ENCODE results near the gene NRG2. TPM values are rescaled to one million over a fixed set of nuclear protein-coding genes. Genes with fewer than 3 reads are reported as not detected.

Gene NRG2
- total RNA-seq, 5 donors from 2014 or later (not counting 1 experiment from before 2014, with no cell fraction given): 0.12 to 0.15 (median 0.12) TPM; not detected in 1

- Histone ChIP-seq H3K36me3 (ENCODE audit: control insufficient read depth in 2 of 2, extremely low read depth in 1 of 2, insufficient read depth in 1 of 2, low read length in 1 of 2) (no peaks in the 10 kb centered on the region), H3K4me3 (ENCODE audit: control insufficient read depth in 1 of 2, extremely low read depth in 1 of 2, low read length in 1 of 2) (no peak overlapping the region), H3K27ac (ENCODE audit: low read length) (no peak overlapping the region), H3K9me3 (no peaks in the 10 kb centered on the region), H3K4me1 (ENCODE audit: control insufficient read depth in 1 of 2, extremely low read depth in 1 of 2, insufficient read depth in 2 of 2, low read length in 2 of 2) (no peaks in the 10 kb centered on the region), H3K27me3 (replicated peaks in 1 of 2; ENCODE audit: control insufficient read depth in 2 of 2, extremely low read depth in 1 of 2, insufficient read depth in 2 of 2, low read length in 1 of 2) (peaks cover 5 to 25% of the 10 kb centered on the region in 2 experiments)
- Mint-ChIP-seq H3K27ac (no peak overlapping the region), H3K9me3 (no peaks in the 10 kb centered on the region), H3K27me3 (peaks cover 47 to 51% of the 10 kb centered on the region in 2 donors), H3K4me1 (no peaks in the 10 kb centered on the region), H3K4me3 (no peak overlapping the region), H3K36me3 (no peaks in the 10 kb centered on the region)
- 60% methylated on average over 2 of the region's 3 CpGs for WGBS (ENCODE audit: insufficient coverage)
- POLR2A ChIA-PET: no interaction called here
- ATAC-seq (replicated peaks in 1 of 4) (no peak), DNase-seq (no peak)
- CTCF ChIA-PET: interaction anchor here in 1 of 2 donors (0.6 kb wide), 1 partner anchor 118 kb away, joined by 3 read pairs; no protein-coding TSS in a partner anchor
Observed at GRCh38 chr5:139979518-139979917, 63.6 kb downstream of the NRG2 start.

GRCh38 chr5:139976703-139977102, 66.4 kb downstream of the NRG2 start:
- POLR2A ChIA-PET: no interaction called here
- WGBS (ENCODE audit: insufficient coverage): no CpG with 5 or more reads among the region's 1 CpG

GRCh38 chr5:139975942-139976341, 67.2 kb downstream of the NRG2 start:
- POLR2A ChIA-PET: no interaction called here
- Mint-ChIP-seq H3K4me3 (no peak overlapping the region), H3K36me3 (no peaks in the 10 kb centered on the region), H3K9me3 (no peaks in the 10 kb centered on the region), H3K27me3 (peaks cover 40 to 47% of the 10 kb centered on the region in 2 donors), H3K4me1 (no peaks in the 10 kb centered on the region), H3K27ac (no peak overlapping the region)
- CTCF ChIA-PET: interaction anchor here in 1 of 2 donors (0.6 kb wide), 1 partner anchor 1591 kb away, joined by 3 read pairs; no protein-coding TSS in a partner anchor
- DNase-seq: no peak
- Histone ChIP-seq H3K9me3 (no peaks in the 10 kb centered on the region), H3K27me3 (replicated peaks in 1 of 2; ENCODE audit: control insufficient read depth in 2 of 2, extremely low read depth in 1 of 2, insufficient read depth in 2 of 2, low read length in 1 of 2) (peaks cover 2 to 5% of the 10 kb centered on the region in 2 experiments), H3K36me3 (ENCODE audit: control insufficient read depth in 2 of 2, extremely low read depth in 1 of 2, insufficient read depth in 1 of 2, low read length in 1 of 2) (no peaks in the 10 kb centered on the region), H3K4me3 (ENCODE audit: control insufficient read depth in 1 of 2, extremely low read depth in 1 of 2, low read length in 1 of 2) (no peak overlapping the region), H3K4me1 (ENCODE audit: control insufficient read depth in 1 of 2, extremely low read depth in 1 of 2, insufficient read depth in 2 of 2, low read length in 2 of 2) (no peaks in the 10 kb centered on the region), H3K27ac (ENCODE audit: low read length) (no peak overlapping the region)
- WGBS (ENCODE audit: insufficient coverage): no CpG with 5 or more reads among the region's 1 CpG
- no peak for ATAC-seq (replicated peaks in 1 of 4)

More at GRCh38 chr5:139976703-139977102, 66.4 kb downstream of the NRG2 start:
- no peak overlapping the region for H3K27ac Mint-ChIP-seq
- H3K4me3 Mint-ChIP-seq: no peak overlapping the region
- H3K27me3 ChIP-seq (replicated peaks in 1 of 2; ENCODE audit: control insufficient read depth in 2 of 2, extremely low read depth in 1 of 2, insufficient read depth in 2 of 2, low read length in 1 of 2): peaks cover 2 to 11% of the 10 kb centered on the region in 2 experiments
- H3K4me1 Mint-ChIP-seq: no peaks in the 10 kb centered on the region
- H3K4me1 ChIP-seq (ENCODE audit: control insufficient read depth in 1 of 2, extremely low read depth in 1 of 2, insufficient read depth in 2 of 2, low read length in 2 of 2): no peaks in the 10 kb centered on the region
- no peaks in the 10 kb centered on the region for H3K9me3 ChIP-seq
- H3K27me3 Mint-ChIP-seq: peaks cover 40 to 43% of the 10 kb centered on the region in 2 donors
- no peak overlapping the region for H3K4me3 ChIP-seq (ENCODE audit: control insufficient read depth in 1 of 2, extremely low read depth in 1 of 2, low read length in 1 of 2)
- H3K36me3 Mint-ChIP-seq: no peaks in the 10 kb centered on the region
- H3K9me3 Mint-ChIP-seq: no peaks in the 10 kb centered on the region
- DNase-seq: no peak
- no peak overlapping the region for H3K27ac ChIP-seq (ENCODE audit: low read length)
- CTCF ChIA-PET: no interaction called here
- ATAC-seq (replicated peaks in 1 of 4): no peak
- no peaks in the 10 kb centered on the region for H3K36me3 ChIP-seq (ENCODE audit: control insufficient read depth in 2 of 2, extremely low read depth in 1 of 2, insufficient read depth in 1 of 2, low read length in 1 of 2)

GRCh38 chr5:139975306-139975705, 67.8 kb downstream of the NRG2 start:
- no peaks in the 10 kb centered on the region for H3K4me1 ChIP-seq (ENCODE audit: control insufficient read depth in 1 of 2, extremely low read depth in 1 of 2, insufficient read depth in 2 of 2, low read length in 2 of 2)
- no peaks in the 10 kb centered on the region for H3K36me3 Mint-ChIP-seq
- H3K36me3 ChIP-seq (ENCODE audit: control insufficient read depth in 2 of 2, extremely low read depth in 1 of 2, insufficient read depth in 1 of 2, low read length in 1 of 2): no peaks in the 10 kb centered on the region
- ChIA-PET CTCF (no interaction called here), POLR2A (no interaction called here)
- no peak overlapping the region for H3K27ac ChIP-seq (ENCODE audit: low read length)
- no peaks in the 10 kb centered on the region for H3K9me3 Mint-ChIP-seq
- no peak for ATAC-seq (replicated peaks in 1 of 4)
- no peak overlapping the region for H3K27ac Mint-ChIP-seq
- no peaks in the 10 kb centered on the region for H3K4me1 Mint-ChIP-seq
- H3K27me3 ChIP-seq (replicated peaks in 1 of 2; ENCODE audit: control insufficient read depth in 2 of 2, extremely low read depth in 1 of 2, insufficient read depth in 2 of 2, low read length in 1 of 2): peaks cover 2 to 5% of the 10 kb centered on the region in 2 experiments
- no peak for DNase-seq
- H3K4me3 ChIP-seq (ENCODE audit: control insufficient read depth in 1 of 2, extremely low read depth in 1 of 2, low read length in 1 of 2): no peak overlapping the region
- WGBS (ENCODE audit: insufficient coverage): 87% methylated on average over 3 of the region's 3 CpGs
- H3K4me3 Mint-ChIP-seq: no peak overlapping the region
- peaks cover 40 to 47% of the 10 kb centered on the region in 2 donors for H3K27me3 Mint-ChIP-seq
- no peaks in the 10 kb centered on the region for H3K9me3 ChIP-seq

- Histone ChIP-seq H3K27ac (ENCODE audit: low read length) (no peak overlapping the region), H3K9me3 (no peaks in the 10 kb centered on the region), H3K4me3 (ENCODE audit: control insufficient read depth in 1 of 2, extremely low read depth in 1 of 2, low read length in 1 of 2) (no peak overlapping the region), H3K36me3 (ENCODE audit: control insufficient read depth in 2 of 2, extremely low read depth in 1 of 2, insufficient read depth in 1 of 2, low read length in 1 of 2) (no peaks in the 10 kb centered on the region), H3K4me1 (ENCODE audit: control insufficient read depth in 1 of 2, extremely low read depth in 1 of 2, insufficient read depth in 2 of 2, low read length in 2 of 2) (no peaks in the 10 kb centered on the region), H3K27me3 (replicated peaks in 1 of 2; ENCODE audit: control insufficient read depth in 2 of 2, extremely low read depth in 1 of 2, insufficient read depth in 2 of 2, low read length in 1 of 2) (peaks cover 5 to 6% of the 10 kb centered on the region in 2 experiments)
- Mint-ChIP-seq H3K4me3 (no peak overlapping the region), H3K4me1 (no peaks in the 10 kb centered on the region), H3K36me3 (no peaks in the 10 kb centered on the region), H3K9me3 (no peaks in the 10 kb centered on the region), H3K27ac (no peak overlapping the region), H3K27me3 (peaks cover 44 to 50% of the 10 kb centered on the region in 2 donors)
- POLR2A ChIA-PET: no interaction called here
- WGBS (ENCODE audit: insufficient coverage): 73% methylated on average over 5 of the region's 6 CpGs
- ATAC-seq (replicated peaks in 1 of 4): no peak
- no peak for DNase-seq
- CTCF ChIA-PET: no interaction called here
Observed at GRCh38 chr5:139974661-139975060, 68.4 kb downstream of the NRG2 start.

- Mint-ChIP-seq H3K9me3 (no peaks in the 10 kb centered on the region), H3K4me3 (no peak overlapping the region), H3K27me3 (peaks cover 28 to 29% of the 10 kb centered on the region in 2 donors), H3K4me1 (peaks cover 0 to 3% (median 0%) of the 10 kb centered on the region in 3 donors), H3K27ac (no peak overlapping the region), H3K36me3 (no peaks in the 10 kb centered on the region)
- H3K4me3 ChIP-seq (ENCODE audit: control insufficient read depth in 1 of 2, extremely low read depth in 1 of 2, low read length in 1 of 2): no peak overlapping the region
- DNase-seq: no peak
- H3K36me3 ChIP-seq (ENCODE audit: control insufficient read depth in 2 of 2, extremely low read depth in 1 of 2, insufficient read depth in 1 of 2, low read length in 1 of 2): no peaks in the 10 kb centered on the region
- ChIA-PET POLR2A (interaction anchor here in 1 of 2 donors (0.7 kb wide), 1 partner anchor 1060 kb away, joined by 3 read pairs; no protein-coding TSS in a partner anchor), CTCF (interaction anchor here (0.7 to 1.9 kb wide), 3 partner anchors 107 to 196 kb away, joined by 3 to 6 read pairs (median 6); no protein-coding TSS in a partner anchor)
- no peak overlapping the region for H3K27ac ChIP-seq (ENCODE audit: low read length)
- WGBS (ENCODE audit: insufficient coverage): 83% methylated on average over 1 of the region's 4 CpGs
- ATAC-seq (replicated peaks in 1 of 4): no peak
- peaks cover 0 to 4% of the 10 kb centered on the region in 2 experiments for H3K4me1 ChIP-seq (ENCODE audit: control insufficient read depth in 1 of 2, extremely low read depth in 1 of 2, insufficient read depth in 2 of 2, low read length in 2 of 2)
- H3K27me3 ChIP-seq (replicated peaks in 1 of 2; ENCODE audit: control insufficient read depth in 2 of 2, extremely low read depth in 1 of 2, insufficient read depth in 2 of 2, low read length in 1 of 2): peaks cover 10 to 26% of the 10 kb centered on the region in 2 experiments
- H3K9me3 ChIP-seq: no peaks in the 10 kb centered on the region
Observed at GRCh38 chr5:139971202-139971725, 71.8 kb downstream of the NRG2 start.
